Measurements from ENCODE around the gene C1orf174.

Gene C1orf174

GRCh38 chr1:3900150-3900968, at the start of gene C1orf174:
C1orf174 (minus strand) TSS chr1:3900272; CDS start chr1:3900186, 86 bp downstream.
- peak; percentile 70 for DNase-seq

GRCh38 chr1:3948344-3948743, 48.3 kb upstream of the C1orf174 start:
- DNase-seq: no peak

- DNase-seq: no peak
Observed at GRCh38 chr1:3945916-3946840, 46.1 kb upstream of the C1orf174 start.

GRCh38 chr1:3945222-3945621, 45.1 kb upstream of the C1orf174 start:
- DNase-seq: no peak

- no peak for DNase-seq
Observed at GRCh38 chr1:3944578-3945125, 44.6 kb upstream of the C1orf174 start.

- DNase-seq: no peak
Observed at GRCh38 chr1:3943806-3944577, 43.9 kb upstream of the C1orf174 start.

GRCh38 chr1:3943123-3943431, 43.0 kb upstream of the C1orf174 start:
- no peak for DNase-seq

GRCh38 chr1:3942416-3943122, 42.5 kb upstream of the C1orf174 start:
- DNase-seq: no peak

- no peak for DNase-seq
Observed at GRCh38 chr1:3940754-3941345, 40.8 kb upstream of the C1orf174 start.

GRCh38 chr1:3940081-3940753, 40.1 kb upstream of the C1orf174 start:
- no peak for DNase-seq

GRCh38 chr1:3939242-3940080, 39.4 kb upstream of the C1orf174 start:
- no peak for DNase-seq

GRCh38 chr1:3932156-3932919, 32.3 kb upstream of the C1orf174 start:
- no peak for DNase-seq

- no peak for DNase-seq
Observed at GRCh38 chr1:3931007-3931912, 31.2 kb upstream of the C1orf174 start.

- DNase-seq: no peak
Observed at GRCh38 chr1:3930301-3931006, 30.4 kb upstream of the C1orf174 start.

GRCh38 chr1:3929126-3929525, 29.1 kb upstream of the C1orf174 start:
- DNase-seq: no peak

GRCh38 chr1:3928586-3928985, 28.5 kb upstream of the C1orf174 start:
- DNase-seq: no peak

- DNase-seq: no peak
Observed at GRCh38 chr1:3926956-3927355, 26.9 kb upstream of the C1orf174 start.

- DNase-seq: no peak
Observed at GRCh38 chr1:3925762-3926161, 25.7 kb upstream of the C1orf174 start.
